Fibroblast of lung (primary cell): ENCODE data around the gene PPM1G.

Experiments
- CTCF ChIP-seq, 2 donors: IDR thresholded peaks in 1 of 2; conservative IDR thresholded peaks in 1 of 2; 1 replicate in 1 of 2; 2 replicates in 1 of 2; pipeline ENCODE4 v1.5.1; 2011 to 2012; ENCODE audit warnings: low read length in 2 of 2, control low read depth in 1 of 2, inconsistent platforms in 1 of 2, low read depth in 1 of 2, mild to moderate bottlenecking in 1 of 2
- EZH2 ChIP-seq: IDR thresholded peaks from 2 replicates; pipeline ENCODE4 v1.5.1; 2012; ENCODE audit warnings: low read length, control low read depth, mild to moderate bottlenecking; ENCODE audit errors: missing control alignments

GRCh38 chr2:27420996-27421395 lies 11.6 kb upstream of the PPM1G start:
- TF ChIP-seq CTCF (conservative IDR thresholded peaks at IDR 0.05 in 1 of 2, IDR thresholded peaks at IDR 0.05 in 1 of 2; ENCODE audit: low read depth in 1 of 2, low read length in 2 of 2): no peak
- TF ChIP-seq EZH2: no peak
